SK-N-SH treated with all-trans-retinoic acid at 6 μM for 48 hours (cell line): ENCODE measurements around the gene FAM186B.

Experiments
- CREB5 ChIP-seq: fragments of 250-450 bp; sonication (Bioruptor Pico); IDR thresholded peaks from 2 replicates; pipeline ENCODE4 v1.5.1; 2020; ENCODE audit warnings: low read depth, mild to moderate bottlenecking, moderate library complexity
- CSDC2 ChIP-seq: fragments of 250-450 bp; sonication (Bioruptor Pico); IDR thresholded peaks from 2 replicates; pipeline ENCODE4 v1.5.0; 2020; ENCODE audit warnings: mild to moderate bottlenecking, moderate library complexity
- ESRRG ChIP-seq: fragments of 250-450 bp; sonication (Bioruptor Pico); IDR thresholded peaks from 2 replicates; pipeline ENCODE4 v1.6.1; 2021; ENCODE audit warnings: mild to moderate bottlenecking
- PATZ1 ChIP-seq: fragments of 250-450 bp; sonication (Bioruptor Pico); IDR thresholded peaks from 2 replicates; pipeline ENCODE4 v1.8.0; 2020; ENCODE audit warnings: mild to moderate bottlenecking, moderate library complexity, borderline replicate concordance
- PPARA ChIP-seq: fragments of 250-450 bp; sonication (Bioruptor Pico); IDR thresholded peaks from 2 replicates; pipeline ENCODE4 v1.5.0; 2020; ENCODE audit warnings: mild to moderate bottlenecking, borderline replicate concordance
- RARB ChIP-seq: fragments of 250-450 bp; sonication (Bioruptor Pico); IDR thresholded peaks from 2 replicates; pipeline ENCODE4 v1.8.0; 2021; ENCODE audit warnings: mild to moderate bottlenecking, moderate library complexity
- SNAI2 ChIP-seq: fragments of 250-450 bp; sonication (Bioruptor Pico); IDR thresholded peaks from 2 replicates; pipeline ENCODE4 v1.5.0; 2020; ENCODE audit warnings: mild to moderate bottlenecking, moderate library complexity
- TCF4 ChIP-seq: fragments of 250-450 bp; sonication (Bioruptor Pico); IDR thresholded peaks from 2 replicates; pipeline ENCODE4 v1.8.0; 2021; ENCODE audit warnings: mild to moderate bottlenecking, moderate library complexity, borderline replicate concordance
- ZC3H10 ChIP-seq: fragments of 250-450 bp; sonication (Bioruptor Pico); IDR thresholded peaks from 2 replicates; pipeline ENCODE4 v1.5.1; 2021; ENCODE audit warnings: mild to moderate bottlenecking, moderate library complexity
- ZFP3 ChIP-seq: fragments of 250-450 bp; sonication (Bioruptor Pico); IDR thresholded peaks from 2 replicates; pipeline ENCODE4 v1.5.0; 2020; ENCODE audit warnings: mild to moderate bottlenecking, moderate library complexity
- ZFP30 ChIP-seq: fragments of 450-650 bp; formaldehyde crosslinking; IDR thresholded peaks from 2 replicates; pipeline ENCODE4 v1.5.0; 2022; ENCODE audit warnings: mild to moderate bottlenecking, moderate library complexity
- ZNF70 ChIP-seq: fragments of 450-650 bp; formaldehyde crosslinking; IDR thresholded peaks from 2 replicates; pipeline ENCODE4 v1.5.0; 2020; ENCODE audit warnings: mild to moderate bottlenecking, moderate library complexity
- ZNF8 ChIP-seq: fragments of 450-650 bp; formaldehyde crosslinking; IDR thresholded peaks from 2 replicates; pipeline ENCODE4 v1.5.0; 2020; ENCODE audit warnings: mild to moderate bottlenecking, moderate library complexity

- TF ChIP-seq PPARA (CRISPR knock-in tag) (no peak), ZNF8 (CRISPR knock-in tag) (no peak), ZC3H10 (CRISPR knock-in tag) (no peak), ESRRG (no peak), ZFP30 (no peak), TCF4 (CRISPR knock-in tag) (no peak), ZFP3 (CRISPR knock-in tag) (no peak), CREB5 (CRISPR knock-in tag) (no peak), PATZ1 (CRISPR knock-in tag) (no peak), SNAI2 (CRISPR knock-in tag) (no peak), ZNF70 (CRISPR knock-in tag) (no peak), RARB (CRISPR knock-in tag) (no peak), CSDC2 (CRISPR knock-in tag) (no peak)
Measured at GRCh38 chr12:49588281-49588680, 17.2 kb downstream of the FAM186B start.
